AG04449 (cell line): Measurements from ENCODE around the gene RAD51B.
A peak's percentile ranks its signal among the peaks of the same experiment; 100 is the strongest.

Experiments used
- CTCF ChIA-PET: fragments of 350-600 bp; formaldehyde crosslinking; extraction: SDS; loops from one replicate; lab custom pipeline; 2021; ENCODE audit warnings: antibody characterized with exemption; lab: Yijun Ruan, JAX
- POLR2A ChIA-PET: fragments of 400-600, 350-600 bp; formaldehyde crosslinking; extraction: SDS; loops from one replicate; lab custom pipeline; 2020; ENCODE audit warnings: antibody characterized with exemption, inconsistent platforms; lab: Yijun Ruan, JAX
- DNase-seq: peaks from one replicate; pipeline ENCODE4 v3.0.0-alpha.2; 2010; ENCODE audit warnings: low read depth, low spot score
- H3K4me3 ChIP-seq: 2 replicates; pipeline ENCODE4 v1.5.1; 2011; ENCODE audit warnings: low read depth, mild to moderate bottlenecking, control low read depth, low read length
- CTCF ChIP-seq: IDR thresholded peaks from one replicate; pipeline ENCODE4 v1.5.1; 2011; ENCODE audit warnings: mild to moderate bottlenecking, moderate library complexity, low read length, control low read depth, inconsistent platforms; ENCODE audit not compliant: insufficient read depth; ENCODE audit errors: missing control alignments

RAD51B gene

GRCh38 chr14:68575426-68575825 lies 755.8 kb downstream of the RAD51B start:
- POLR2A ChIA-PET = interaction anchor here (1.2 kb wide), 1 partner anchor 218 kb away, joined by 4 read pairs; the partner anchor contains the start of gene ZFP36L1
- no peak for TF ChIP-seq CTCF
- H3K4me3 ChIP-seq = no peak overlapping the region
- CTCF ChIA-PET = no interaction called here
- DNase-seq = no peak

- H3K4me3 ChIP-seq = no peak overlapping the region
- ChIA-PET POLR2A (interaction anchor here (1.2 kb wide), 1 partner anchor 217 kb away, joined by 4 read pairs; the partner anchor contains the start of gene ZFP36L1), CTCF (interaction anchor here (0.6 kb wide), 1 partner anchor 212 kb away, joined by 3 read pairs; no protein-coding TSS in a partner anchor)
- TF ChIP-seq CTCF = no peak
- no peak for DNase-seq
Observed at GRCh38 chr14:68576031-68576430, 756.5 kb downstream of the RAD51B start.

GRCh38 chr14:68576496-68577244 lies 757.1 kb downstream of the RAD51B start:
- POLR2A ChIA-PET = interaction anchor here (1.2 kb wide), 1 partner anchor 216 kb away, joined by 4 read pairs; the partner anchor contains the start of gene ZFP36L1
- TF ChIP-seq CTCF = no peak
- no peak for DNase-seq

GRCh38 chr14:68577802-68578541 lies 758.4 kb downstream of the RAD51B start:
- POLR2A ChIA-PET = no interaction called here
- no peak overlapping the region for H3K4me3 ChIP-seq
- CTCF ChIA-PET = interaction anchor here (0.7 kb wide), 1 partner anchor 337 kb away, joined by 3 read pairs; no protein-coding TSS in a partner anchor
- no peak for TF ChIP-seq CTCF
- DNase-seq = peak; percentile 95

More at GRCh38 chr14:68576496-68577244, 757.1 kb downstream of the RAD51B start:
- CTCF ChIA-PET = interaction anchor here (0.6 kb wide), 1 partner anchor 212 kb away, joined by 3 read pairs; no protein-coding TSS in a partner anchor
- no peak overlapping the region for H3K4me3 ChIP-seq

- POLR2A ChIA-PET = interaction anchor here (0.6 to 0.8 kb wide), 2 partner anchors 38 to 214 kb away, joined by 5 read pairs; partner anchors contain the start of gene ZFP36L1
- no peak for DNase-seq
- CTCF ChIA-PET = no interaction called here
- H3K4me3 ChIP-seq = no peak overlapping the region
- TF ChIP-seq CTCF = no peak
Observed at GRCh38 chr14:68578597-68578996, 759.0 kb downstream of the RAD51B start.

- CTCF ChIA-PET = interaction anchor here (1.4 kb wide), 1 partner anchor 13 kb away, joined by 3 read pairs; no protein-coding TSS in a partner anchor
- DNase-seq = no peak
- no peak for TF ChIP-seq CTCF
- POLR2A ChIA-PET = interaction anchor here (0.5 kb wide), 2 partner anchors 611 to 639 kb away, joined by 3 read pairs; partner anchors contain the start of gene EXD2
- H3K4me3 ChIP-seq = no peak overlapping the region
Observed at GRCh38 chr14:68580096-68580645, 760.6 kb downstream of the RAD51B start.
